ENCODE results near the gene TRMT112. TPM values are rescaled to one million over a fixed set of nuclear protein-coding genes. Genes with fewer than 3 reads are reported as not detected.

TRMT112 gene
- total RNA-seq, 3 donors from 2014 or later: 48.5 to 122 (median 63.5) TPM

GRCh38 chr11:64361659-64362058 lies 44.3 kb upstream of the TRMT112 start:
- H3K4me1 ChIP-seq (ENCODE audit: low read depth): peaks cover 22% of the 10 kb centered on the region
- intact Hi-C loops (cut with DNase I, micrococcal nuclease): no loop called here
- H3K9me3 ChIP-seq: no peaks in the 10 kb centered on the region
- peaks cover 12% of the 10 kb centered on the region for H3K36me3 ChIP-seq (ENCODE audit: low read depth)
- no peak overlapping the region for H3K4me3 ChIP-seq
- ATAC-seq (no peak), DNase-seq (no peak)
- no peak for TF ChIP-seq CTCF (IDR thresholded peaks at IDR 0.05)

GRCh38 chr11:64360448-64360921 lies 43.1 kb upstream of the TRMT112 start:
- H3K4me3 ChIP-seq: no peak overlapping the region
- no peak for TF ChIP-seq CTCF (IDR thresholded peaks at IDR 0.05)
- no peak for DNase-seq
- no peak for ATAC-seq
- peaks cover 12% of the 10 kb centered on the region for H3K36me3 ChIP-seq (ENCODE audit: low read depth)
- H3K9me3 ChIP-seq: no peaks in the 10 kb centered on the region
- H3K4me1 ChIP-seq (ENCODE audit: low read depth): peaks cover 22% of the 10 kb centered on the region
- intact Hi-C loops (cut with DNase I, micrococcal nuclease): no loop called here

DNA sequence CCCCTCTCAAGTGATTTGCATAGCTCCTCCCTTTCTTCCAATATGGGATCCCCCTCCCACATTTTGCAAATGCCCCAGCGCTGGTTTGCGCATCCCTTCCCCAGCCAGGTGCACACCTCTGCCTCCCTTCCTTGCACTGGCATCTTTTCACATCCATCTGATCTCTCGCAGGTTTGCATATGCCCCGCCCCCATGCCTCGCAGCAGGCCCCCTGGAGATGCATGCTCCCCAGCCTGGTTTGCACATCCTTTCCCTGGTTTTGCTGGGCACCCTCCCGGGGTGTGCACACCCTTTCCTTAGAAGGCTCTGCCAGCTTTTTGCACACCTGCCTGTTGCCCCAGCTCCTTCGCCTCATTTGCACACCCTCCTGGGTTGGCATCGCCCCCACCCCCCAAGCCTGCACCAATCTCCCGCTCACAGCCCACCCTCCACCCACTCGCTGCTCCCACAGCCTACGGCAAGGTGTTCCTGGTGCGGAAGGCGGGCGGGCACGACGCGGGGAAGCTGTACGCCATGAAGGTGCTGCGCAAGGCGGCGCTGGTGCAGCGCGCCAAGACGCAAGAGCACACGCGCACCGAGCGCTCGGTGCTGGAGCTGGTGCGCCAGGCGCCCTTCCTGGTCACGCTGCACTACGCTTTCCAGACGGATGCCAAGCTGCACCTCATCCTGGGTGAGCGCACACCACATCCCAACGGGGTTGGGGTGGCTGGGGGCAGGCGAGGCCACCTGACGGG lies 42.5 kb upstream of the TRMT112 start:
- H3K4me3 ChIP-seq: no peak overlapping the region
- intact Hi-C loops (cut with DNase I, micrococcal nuclease): no loop called here
- peaks cover 12% of the 10 kb centered on the region for H3K36me3 ChIP-seq (ENCODE audit: low read depth)
- DNase-seq: peak in 2 of 3 donors; percentile 59 to 69
- peak; percentile 12 for ATAC-seq
- no peak for TF ChIP-seq CTCF (IDR thresholded peaks at IDR 0.05)
- H3K4me1 ChIP-seq (ENCODE audit: low read depth): peaks cover 22% of the 10 kb centered on the region
- no peaks in the 10 kb centered on the region for H3K9me3 ChIP-seq

- DNase-seq: peak; percentile 72 to 82 (median 72)
- Histone ChIP-seq H3K4me1 (ENCODE audit: low read depth) (peaks cover 22% of the 10 kb centered on the region), H3K36me3 (ENCODE audit: low read depth) (peaks cover 12% of the 10 kb centered on the region), H3K4me3 (peak within 1 kb of the TSS; percentile 58), H3K9me3 (no peaks in the 10 kb centered on the region)
- intact Hi-C loops (cut with DNase I, micrococcal nuclease): no loop called here
- ATAC-seq: peak; percentile 88
- no peak for TF ChIP-seq CTCF (IDR thresholded peaks at IDR 0.05)
Measured at GRCh38 chr11:64358907-64359711, 41.8 kb upstream of the TRMT112 start, which contains the start of gene RPS6KA4. RPS6KA4 (plus strand) TSS chr11:64359162; CDS start chr11:64359236, 74 bp downstream.

GRCh38 chr11:64358536-64358906 lies 41.2 kb upstream of the TRMT112 start:
- DNase-seq (peak in 1 of 3 donors; percentile 66), ATAC-seq (peak; percentile 18)

More at GRCh38 chr11:64358536-64358906, 41.2 kb upstream of the TRMT112 start:
- Histone ChIP-seq H3K36me3 (ENCODE audit: low read depth) (peaks cover 12% of the 10 kb centered on the region), H3K9me3 (no peaks in the 10 kb centered on the region), H3K4me1 (ENCODE audit: low read depth) (peaks cover 22% of the 10 kb centered on the region), H3K4me3 (no peak overlapping the region)
- intact Hi-C loops (cut with DNase I, micrococcal nuclease): no loop called here
- no peak for TF ChIP-seq CTCF (IDR thresholded peaks at IDR 0.05)

Measured in mucosa of descending colon (tissue), 3 donors.